IPS DF 6.9 (cell line): Measurements from ENCODE around the gene ZNF440.
A peak's percentile ranks its signal among the peaks of the same experiment; 100 is the strongest.
"Not testable (repeated sequence)": the region's sequence is repeated elsewhere in the genome, so short reads cannot be mapped to it uniquely, and the experiment has no call there.

Experiments
- DNase-seq: peaks from one replicate; pipeline ENCODE4 v3.0.0-alpha.2; 2013; ENCODE audit warnings: low read depth, low spot score
- H3K27ac ChIP-seq: one replicate; pipeline ENCODE4 v1.5.1; 2013; ENCODE audit warnings: low read length, control low read depth
- H3K27me3 ChIP-seq: 2 replicates; pipeline ENCODE4 v1.6.1; 2013; ENCODE audit warnings: mild to moderate bottlenecking, low read length; ENCODE audit not compliant: control insufficient read depth, insufficient read depth
- H3K36me3 ChIP-seq: 2 replicates; pipeline ENCODE4 v1.6.1; 2013; ENCODE audit warnings: low read length; ENCODE audit not compliant: control insufficient read depth, insufficient read depth
- H3K4me1 ChIP-seq: 2 replicates; pipeline ENCODE4 v1.6.1; 2013; ENCODE audit warnings: low read length; ENCODE audit not compliant: control insufficient read depth, insufficient read depth
- H3K4me3 ChIP-seq: 2 replicates; pipeline ENCODE4 v1.5.1; 2013; ENCODE audit warnings: mild to moderate bottlenecking, low read length
- H3K9me3 ChIP-seq: 2 replicates; pipeline ENCODE4 v1.6.1; 2013; ENCODE audit warnings: low read length, inconsistent platforms; ENCODE audit not compliant: control insufficient read depth, insufficient read depth
- WGBS: extraction: QIAGEN DNeasy Blood & Tissue Kit; methylation state at CpG from one replicate; pipeline ENCODE4 v1.1.7; 2013; ENCODE audit warnings: mixed read lengths, missing lambda C conversion rate; ENCODE audit not compliant: insufficient read length, insufficient coverage; 5-methylcytosine and 5-hydroxymethylcytosine counted together

Gene ZNF440

DNA sequence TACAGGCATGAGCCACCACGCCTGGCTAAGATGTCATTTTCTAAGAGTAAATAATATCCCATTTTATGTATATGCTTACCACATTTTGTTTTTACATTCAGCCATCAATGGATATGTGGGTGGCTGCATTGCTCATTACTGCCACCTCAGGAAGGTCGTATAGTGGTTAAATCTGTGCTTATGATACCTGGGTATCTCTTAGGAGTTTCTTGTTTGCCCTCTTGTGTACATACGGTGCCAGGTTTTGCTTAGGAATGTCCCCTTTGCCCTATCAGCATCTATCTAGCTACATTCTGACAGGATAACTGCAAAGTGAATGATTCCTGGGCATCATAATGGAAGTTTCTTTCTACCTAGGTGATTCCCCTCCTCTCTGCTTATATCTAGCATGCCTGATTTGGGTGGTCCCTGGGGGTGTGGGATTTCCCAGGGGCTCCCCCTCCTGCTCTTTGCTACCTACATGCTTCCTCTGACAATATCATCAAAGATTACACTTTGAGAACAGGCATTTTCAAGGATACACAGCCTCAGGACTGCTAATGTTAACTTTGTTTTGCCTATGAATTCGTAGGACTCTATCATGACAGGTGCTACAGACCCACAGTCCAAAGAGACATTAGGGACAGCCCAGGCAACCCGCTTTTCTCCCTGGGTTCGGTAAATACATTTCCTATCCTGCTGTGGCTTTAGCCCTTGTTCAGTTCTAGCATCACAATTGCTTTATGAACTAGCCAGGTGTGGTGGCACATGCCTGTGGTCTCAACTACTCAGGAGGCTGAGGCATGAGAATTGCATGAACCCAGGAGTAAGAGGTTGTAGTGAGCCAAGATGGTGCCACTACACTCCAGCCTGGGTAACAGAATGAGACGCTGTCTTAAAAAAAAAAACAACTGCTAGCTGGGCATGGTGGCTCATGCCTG lies 15.1 kb downstream of the ZNF440 start:
- not testable (repeated sequence) for H3K4me3 ChIP-seq, H3K36me3 ChIP-seq, H3K4me1 ChIP-seq, DNase-seq, H3K27me3 ChIP-seq, H3K27ac ChIP-seq, H3K9me3 ChIP-seq
- WGBS, result no CpG with 5 or more reads among the region's 7 CpGs

DNA sequence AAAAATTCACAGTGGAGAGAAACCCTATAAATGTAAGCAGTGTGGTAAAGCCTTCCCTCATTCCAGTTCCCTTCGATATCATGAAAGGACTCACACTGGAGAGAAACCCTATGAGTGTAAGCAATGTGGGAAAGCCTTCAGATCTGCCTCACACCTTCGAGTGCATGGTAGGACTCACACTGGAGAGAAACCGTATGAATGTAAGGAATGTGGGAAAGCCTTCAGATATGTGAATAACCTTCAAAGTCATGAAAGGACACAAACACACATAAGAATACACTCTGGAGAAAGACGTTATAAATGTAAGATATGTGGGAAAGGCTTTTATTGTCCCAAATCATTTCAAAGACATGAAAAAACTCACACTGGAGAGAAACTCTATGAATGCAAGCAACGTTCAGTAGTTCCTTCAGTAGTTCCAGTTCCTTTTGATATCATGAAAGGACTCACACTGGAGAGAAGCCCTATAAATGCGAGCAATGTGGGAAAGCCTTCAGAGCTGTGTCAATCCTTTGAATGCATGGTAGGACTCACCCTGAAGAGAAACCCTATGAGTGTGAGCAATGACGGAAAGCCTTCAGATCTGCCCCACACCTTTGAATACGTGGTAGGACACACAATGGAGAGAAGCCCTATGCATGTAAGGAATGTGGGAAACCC lies 18.3 kb downstream of the ZNF440 start:
- H3K4me1 ChIP-seq, result no peaks in the 10 kb centered on the region
- no CpG with 5 or more reads among the region's 8 CpGs for WGBS
- H3K9me3 ChIP-seq, result peaks cover 2% of the 10 kb centered on the region

DNA sequence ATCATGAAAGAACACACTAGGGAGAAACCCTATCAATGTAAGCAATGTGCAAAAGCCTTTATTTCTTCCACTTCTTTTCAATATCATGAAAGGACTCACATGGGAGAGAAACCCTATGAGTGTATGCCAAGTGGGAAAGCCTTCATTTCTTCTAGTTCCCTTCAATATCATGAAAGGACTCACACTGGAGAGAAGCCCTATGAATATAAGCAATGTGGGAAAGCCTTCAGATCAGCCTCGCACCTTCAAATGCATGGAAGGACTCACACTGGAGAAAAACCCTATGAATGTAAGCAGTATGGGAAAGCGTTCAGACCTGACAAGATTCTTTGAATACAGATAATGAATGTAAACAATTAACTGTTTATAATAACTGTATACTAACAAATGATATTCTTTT lies 19.5 kb downstream of the ZNF440 start:
- H3K36me3 ChIP-seq, result no peaks in the 10 kb centered on the region; the same call in 1 of the 2 replicates
- H3K9me3 ChIP-seq, result peaks cover 2% of the 10 kb centered on the region
- no peak for DNase-seq
- no peak overlapping the region for H3K27ac ChIP-seq
- no peaks in the 10 kb centered on the region for H3K27me3 ChIP-seq
- no peak overlapping the region for H3K4me3 ChIP-seq
- no peaks in the 10 kb centered on the region for H3K4me1 ChIP-seq
- WGBS, result no CpG with 5 or more reads among the region's 2 CpGs

More for the DNA sequence above, 18.3 kb downstream of the ZNF440 start:
- Histone ChIP-seq H3K36me3 (no peaks in the 10 kb centered on the region; the same call in 1 of the 2 replicates), H3K27ac (no peak overlapping the region), H3K27me3 (no peaks in the 10 kb centered on the region), H3K4me3 (no peak overlapping the region)
- no peak for DNase-seq

DNA sequence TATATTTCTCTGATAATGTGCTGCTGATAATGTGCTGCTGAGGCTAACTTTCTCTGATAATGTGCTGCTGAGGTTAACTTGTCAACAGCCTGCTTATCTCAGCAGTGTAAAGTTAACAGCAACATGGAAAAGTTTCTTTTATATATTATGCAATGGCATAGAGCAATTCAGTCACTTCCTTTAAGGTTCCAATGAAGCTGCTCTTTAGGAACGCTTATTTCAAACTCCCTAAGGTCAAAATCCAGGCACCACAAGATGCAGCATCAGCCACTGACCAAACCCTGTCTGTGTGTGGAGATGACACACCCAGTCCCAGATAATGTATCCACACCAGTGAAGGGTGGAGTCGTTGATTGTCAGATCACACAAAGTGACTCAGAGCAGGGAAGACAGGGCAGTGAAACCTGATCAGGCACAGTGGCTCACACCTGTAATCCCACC lies 21.6 kb downstream of the ZNF440 start:
- H3K9me3 ChIP-seq, H3K27me3 ChIP-seq, H3K36me3 ChIP-seq, DNase-seq, H3K4me3 ChIP-seq, H3K4me1 ChIP-seq, H3K27ac ChIP-seq: not testable (repeated sequence)
- WGBS, result no CpG with 5 or more reads among the region's 2 CpGs

GRCh38 chr19:11843722-11844121 lies 29.6 kb downstream of the ZNF440 start:
- no peak overlapping the region for H3K4me3 ChIP-seq
- no peaks in the 10 kb centered on the region for H3K36me3 ChIP-seq
- no peaks in the 10 kb centered on the region; the same call in 1 of the 2 replicates for H3K9me3 ChIP-seq
- H3K27me3 ChIP-seq, result no peaks in the 10 kb centered on the region
- no CpG with 5 or more reads among the region's 2 CpGs for WGBS
- no peaks in the 10 kb centered on the region for H3K4me1 ChIP-seq
- no peak overlapping the region for H3K27ac ChIP-seq
- no peak for DNase-seq

- H3K4me1 ChIP-seq, H3K27ac ChIP-seq, H3K9me3 ChIP-seq, H3K36me3 ChIP-seq, H3K27me3 ChIP-seq, H3K4me3 ChIP-seq, DNase-seq: not testable (repeated sequence)
- no CpG with 5 or more reads among the region's 6 CpGs for whole genome bisulfite sequencing
These were observed 33.5 kb downstream of the ZNF440 start for GRCh38 chr19:11847615-11848014.

DNA sequence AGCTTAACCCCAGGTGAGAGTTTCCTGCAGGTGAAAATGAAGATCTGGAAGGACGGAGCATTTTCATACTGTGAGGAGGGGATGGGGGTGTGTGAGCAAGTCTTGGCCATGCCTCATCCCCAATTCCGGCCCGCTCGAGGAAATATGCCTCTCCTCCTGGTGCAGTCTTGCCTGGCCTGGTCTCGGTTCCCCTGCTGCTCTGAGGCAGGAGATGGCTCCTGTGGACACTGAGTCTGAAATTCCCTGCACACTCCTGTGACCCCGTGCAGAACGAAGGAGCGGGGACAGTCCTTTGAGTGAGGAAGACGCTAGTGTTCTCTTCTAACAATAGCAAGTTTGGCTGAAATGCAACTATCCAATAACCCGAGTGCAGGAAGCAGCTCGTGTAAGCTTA lies 34.1 kb downstream of the ZNF440 start:
- no peak overlapping the region for H3K4me3 ChIP-seq
- no peak for DNase-seq
- no peaks in the 10 kb centered on the region for H3K4me1 ChIP-seq
- no peaks in the 10 kb centered on the region for H3K27me3 ChIP-seq
- WGBS, result no CpG with 5 or more reads among the region's 11 CpGs
- no peaks in the 10 kb centered on the region for H3K36me3 ChIP-seq
- H3K9me3 ChIP-seq, result no peaks in the 10 kb centered on the region; the same call in 1 of the 2 replicates
- H3K27ac ChIP-seq, result no peak overlapping the region

DNA sequence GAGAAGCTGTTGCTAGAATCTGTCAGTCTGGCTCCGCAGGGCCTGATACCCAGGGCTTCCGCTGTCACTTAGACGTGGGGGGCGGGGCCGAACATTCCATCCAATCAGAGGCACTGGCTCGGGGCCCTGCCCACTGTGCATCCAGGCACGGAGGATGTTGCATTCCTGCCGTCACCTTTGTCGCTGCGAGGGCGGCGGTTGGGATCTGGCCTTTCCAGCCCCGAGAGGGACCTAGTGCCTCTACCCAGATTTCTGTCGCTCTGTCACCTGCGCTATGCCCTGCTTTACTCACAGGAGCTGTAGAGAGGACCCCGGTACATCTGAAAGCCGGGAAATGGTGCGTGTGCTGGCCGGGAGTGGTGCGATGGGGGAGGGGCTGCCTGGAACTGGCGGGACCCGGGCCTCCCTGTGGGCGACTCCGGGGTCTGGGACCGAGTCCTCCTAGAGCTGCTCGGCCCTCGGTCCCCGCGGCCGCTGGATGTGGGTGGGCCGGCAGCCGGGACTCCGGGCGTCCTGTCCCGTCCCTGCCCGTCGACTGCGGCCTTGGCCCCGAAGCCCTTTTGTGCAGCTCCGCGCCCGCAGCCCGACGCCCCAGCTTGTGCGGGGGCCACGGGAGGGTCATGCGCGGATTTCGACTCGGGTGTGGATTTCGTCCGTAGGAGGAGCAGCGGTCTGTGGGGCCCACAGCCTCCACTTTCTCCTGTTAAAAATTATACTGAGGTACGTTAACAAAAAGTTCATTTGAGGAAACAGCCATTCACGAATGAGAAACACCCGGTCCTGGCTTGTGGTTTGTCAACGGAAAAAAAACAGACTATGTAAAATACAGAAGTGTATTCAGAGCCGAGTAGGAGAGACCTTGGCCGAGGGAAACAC lies 34.8 kb downstream of the ZNF440 start, which contains the start of gene ZNF439:
ZNF439 (plus strand) TSS at position 133 of the 876 bp plus-strand sequence; CDS start at position 275, 142 bp downstream.
- Histone ChIP-seq H3K27ac (no peak within 1 kb of the TSS), H3K36me3 (no peaks in the 10 kb centered on the region), H3K27me3 (no peaks in the 10 kb centered on the region), H3K9me3 (no peaks in the 10 kb centered on the region; the same call in 1 of the 2 replicates), H3K4me1 (no peaks in the 10 kb centered on the region), H3K4me3 (no peak within 1 kb of the TSS)
- DNase-seq, result peak; percentile 11
- WGBS, result no CpG with 5 or more reads among the region's 59 CpGs

- not testable (repeated sequence) for H3K27ac ChIP-seq, H3K9me3 ChIP-seq
These were observed 36.2 kb downstream of the ZNF440 start for GRCh38 chr19:11850289-11850688.

GRCh38 chr19:11853358-11853757 lies 39.3 kb downstream of the ZNF440 start:
- no peak for DNase-seq
- no peak overlapping the region for H3K4me3 ChIP-seq
- WGBS, result no CpG with 5 or more reads among the region's 3 CpGs
- no peaks in the 10 kb centered on the region for H3K27me3 ChIP-seq
- H3K36me3 ChIP-seq, result no peaks in the 10 kb centered on the region
- no peaks in the 10 kb centered on the region for H3K4me1 ChIP-seq
- H3K27ac ChIP-seq, result no peak overlapping the region
- H3K9me3 ChIP-seq, result peaks cover 1% of the 10 kb centered on the region; the same call in 1 of the 2 replicates

More at GRCh38 chr19:11850289-11850688, 36.2 kb downstream of the ZNF440 start:
- not testable (repeated sequence) for H3K4me3 ChIP-seq, H3K4me1 ChIP-seq, DNase-seq, H3K27me3 ChIP-seq, H3K36me3 ChIP-seq
- no CpG with 5 or more reads among the region's 4 CpGs for WGBS
